Mucosa of descending colon (tissue), 3 donors: ENCODE data around the gene OR6B1. TPM values are rescaled to one million over a fixed set of nuclear protein-coding genes. Genes with fewer than 3 reads are reported as not detected.

Experiments used
- ATAC-seq: fragments of 200-7000 bp; cut with Tn5 transposase; one replicate; pipeline ENCODE4 v1.9.1; 2020; ENCODE audit warnings: mild to moderate bottlenecking, moderate library complexity
- DNase-seq, 3 donors: peaks; one replicate each; pipeline ENCODE4 v3.0.0-alpha.2; 2020
- H3K36me3 ChIP-seq: fragments of 200-600 bp; one replicate; pipeline ENCODE4 v1.8.0; 2021; ENCODE audit warnings: low read depth, mild to moderate bottlenecking
- H3K4me1 ChIP-seq: fragments of 200-600 bp; one replicate; pipeline ENCODE4 v1.8.0; 2021; ENCODE audit warnings: low read depth, mild to moderate bottlenecking
- H3K4me3 ChIP-seq: fragments of 200-600 bp; one replicate; pipeline ENCODE4 v1.8.0; 2021; ENCODE audit warnings: mild to moderate bottlenecking
- H3K9me3 ChIP-seq: fragments of 200-600 bp; one replicate; pipeline ENCODE4 v1.8.0; 2021; ENCODE audit warnings: mild to moderate bottlenecking
- intact Hi-C, 2 donors: fragments of 100-400 bp; cut with DNase I in 1 of 2; cut with micrococcal nuclease in 1 of 2; formaldehyde crosslinking; loops; one replicate each; pipeline versions ENCODE4 v1.11.0 to v1.11.1; 2022; cut with DNase I, micrococcal nuclease
- total RNA-seq, 3 donors: library from RNA; stranded (reverse); fragmentation: NEBNext Ultra II Directional in 2 of 3; extraction: Animal tissue kit (Norgen Biotek cat#: 25700) in 2 of 3; gene quantifications; one replicate each; pipeline versions ENCODE4 v1.2.1 to v1.2.4, GENCODE V29; 2021 to 2023
- TF ChIP-seq, protein P1 (sequence below): fragments of 200-600 bp; IDR thresholded peaks from one replicate; pipeline ENCODE4 v1.8.0; 2022; ENCODE audit warnings: antibody characterized with exemption, mild to moderate bottlenecking
- donor health status: DM: no; HTN: no; CAD: no; lungs with moderate emphysema.
- donor health status: DM: no; HTN: no; CAD: no.
- donor health status: DM: no; HTN: yes; CAD: no.

Gene OR6B1
- total RNA-seq, 3 donors from 2014 or later: not detected

GRCh38 chr7:144023171-144023827 is 23.2 kb downstream of the OR6B1 start:
- no peaks in the 10 kb centered on the region for H3K36me3 ChIP-seq
- no peaks in the 10 kb centered on the region for H3K4me1 ChIP-seq
- no peak for DNase-seq
- intact Hi-C loops: no loop called here
- TF ChIP-seq, protein P1, sequence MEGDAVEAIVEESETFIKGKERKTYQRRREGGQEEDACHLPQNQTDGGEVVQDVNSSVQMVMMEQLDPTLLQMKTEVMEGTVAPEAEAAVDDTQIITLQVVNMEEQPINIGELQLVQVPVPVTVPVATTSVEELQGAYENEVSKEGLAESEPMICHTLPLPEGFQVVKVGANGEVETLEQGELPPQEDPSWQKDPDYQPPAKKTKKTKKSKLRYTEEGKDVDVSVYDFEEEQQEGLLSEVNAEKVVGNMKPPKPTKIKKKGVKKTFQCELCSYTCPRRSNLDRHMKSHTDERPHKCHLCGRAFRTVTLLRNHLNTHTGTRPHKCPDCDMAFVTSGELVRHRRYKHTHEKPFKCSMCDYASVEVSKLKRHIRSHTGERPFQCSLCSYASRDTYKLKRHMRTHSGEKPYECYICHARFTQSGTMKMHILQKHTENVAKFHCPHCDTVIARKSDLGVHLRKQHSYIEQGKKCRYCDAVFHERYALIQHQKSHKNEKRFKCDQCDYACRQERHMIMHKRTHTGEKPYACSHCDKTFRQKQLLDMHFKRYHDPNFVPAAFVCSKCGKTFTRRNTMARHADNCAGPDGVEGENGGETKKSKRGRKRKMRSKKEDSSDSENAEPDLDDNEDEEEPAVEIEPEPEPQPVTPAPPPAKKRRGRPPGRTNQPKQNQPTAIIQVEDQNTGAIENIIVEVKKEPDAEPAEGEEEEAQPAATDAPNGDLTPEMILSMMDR: no peak
- ATAC-seq: no peak
- H3K9me3 ChIP-seq: no peaks in the 10 kb centered on the region
- no peak overlapping the region for H3K4me3 ChIP-seq

GRCh38 chr7:144024213-144024612 is 24.1 kb downstream of the OR6B1 start:
- intact Hi-C loops: no loop called here
- H3K36me3 ChIP-seq: no peaks in the 10 kb centered on the region
- no peak for ATAC-seq
- no peak overlapping the region for H3K4me3 ChIP-seq
- no peak for DNase-seq
- H3K9me3 ChIP-seq: no peaks in the 10 kb centered on the region
- TF ChIP-seq, protein P1: no peak
- no peaks in the 10 kb centered on the region for H3K4me1 ChIP-seq

DNA sequence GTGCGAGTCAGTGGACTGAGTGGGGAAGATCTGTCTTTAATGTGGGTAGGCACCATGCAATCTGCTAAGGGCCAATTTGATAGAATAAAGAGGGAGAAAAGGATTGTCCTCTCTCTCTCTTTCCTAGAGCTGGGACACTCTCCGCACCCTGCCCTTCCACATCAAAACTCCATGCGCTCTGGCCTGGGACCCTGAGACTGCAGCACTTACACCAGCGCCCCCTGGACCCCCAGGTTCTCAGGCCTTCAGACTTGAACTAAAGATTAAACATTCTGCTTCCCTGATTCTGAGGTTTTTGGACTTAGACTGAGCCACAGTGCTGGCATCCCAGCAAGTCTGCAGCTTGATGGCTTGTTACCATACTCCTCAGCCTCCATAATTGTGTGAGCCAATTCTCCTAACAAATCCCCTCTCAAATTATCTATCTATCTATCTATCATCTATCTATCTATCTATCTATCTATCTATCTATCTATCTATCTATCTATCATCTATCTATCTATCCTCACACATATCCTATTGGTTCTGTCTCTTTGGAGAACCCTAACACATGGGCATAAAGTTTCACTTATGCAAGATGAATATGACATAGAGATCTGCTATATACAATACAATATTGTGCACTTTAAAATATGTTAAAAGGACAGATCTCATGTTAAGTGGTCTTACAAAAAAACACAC is 26.2 kb downstream of the OR6B1 start:
- Histone ChIP-seq H3K4me1 (no peaks in the 10 kb centered on the region), H3K36me3 (no peaks in the 10 kb centered on the region), H3K4me3 (no peak overlapping the region), H3K9me3 (no peaks in the 10 kb centered on the region)
- DNase-seq (no peak), ATAC-seq (no peak)
- intact Hi-C loops: no loop called here
- TF ChIP-seq, protein P1: no peak

- intact Hi-C loops: no loop called here
- no peaks in the 10 kb centered on the region for H3K36me3 ChIP-seq
- ATAC-seq (no peak), DNase-seq (no peak)
- TF ChIP-seq, protein P1: no peak
- H3K4me3 ChIP-seq: no peak overlapping the region
- no peaks in the 10 kb centered on the region for H3K9me3 ChIP-seq
- H3K4me1 ChIP-seq: no peaks in the 10 kb centered on the region
Measured at GRCh38 chr7:144027070-144027469, 26.9 kb downstream of the OR6B1 start.

GRCh38 chr7:144027974-144028373 is 27.9 kb downstream of the OR6B1 start:
- TF ChIP-seq, protein P1: no peak
- Histone ChIP-seq H3K4me1 (no peaks in the 10 kb centered on the region), H3K9me3 (no peaks in the 10 kb centered on the region), H3K4me3 (no peak overlapping the region), H3K36me3 (no peaks in the 10 kb centered on the region)
- ATAC-seq: no peak
- DNase-seq: no peak
- intact Hi-C loops: no loop called here
